ENCODE results near the gene PDZRN4. TPM values are rescaled to one million over a fixed set of nuclear protein-coding genes. Genes with fewer than 3 reads are reported as not detected.

The PDZRN4 gene
- total RNA-seq, 2 donors from 2014 or later: 0.35 to 3.5 TPM

- Histone ChIP-seq H3K9ac (ENCODE audit: low read depth in 2 of 2, low read length in 2 of 2) (no peak overlapping the region), H3K4me3 (no peak overlapping the region), H3K27me3 (no peaks in the 10 kb centered on the region), H3K27ac (no peak overlapping the region), H3K9me3 (no peaks in the 10 kb centered on the region), H3K4me1 (no peaks in the 10 kb centered on the region), H3K36me3 (no peaks in the 10 kb centered on the region)
- no peak for TF ChIP-seq CTCF (IDR thresholded peaks at IDR 0.05)
- intact Hi-C loops (cut with DNase I): no loop called here
- DNase-seq: no peak
Observed at GRCh38 chr12:41468341-41468740, 280.2 kb downstream of the PDZRN4 start.

- no peak overlapping the region for H3K9ac ChIP-seq (ENCODE audit: low read depth in 2 of 2, low read length in 2 of 2)
- no peak overlapping the region for H3K27ac ChIP-seq
- no peak for TF ChIP-seq CTCF (IDR thresholded peaks at IDR 0.05)
- H3K4me3 ChIP-seq: no peak overlapping the region
- no peaks in the 10 kb centered on the region for H3K27me3 ChIP-seq
- H3K36me3 ChIP-seq: no peaks in the 10 kb centered on the region
- intact Hi-C loops (cut with DNase I): no loop called here
- no peak for DNase-seq
- H3K9me3 ChIP-seq: no peaks in the 10 kb centered on the region
- no peaks in the 10 kb centered on the region for H3K4me1 ChIP-seq
Observed at GRCh38 chr12:41468756-41469155, 280.6 kb downstream of the PDZRN4 start.

DNA sequence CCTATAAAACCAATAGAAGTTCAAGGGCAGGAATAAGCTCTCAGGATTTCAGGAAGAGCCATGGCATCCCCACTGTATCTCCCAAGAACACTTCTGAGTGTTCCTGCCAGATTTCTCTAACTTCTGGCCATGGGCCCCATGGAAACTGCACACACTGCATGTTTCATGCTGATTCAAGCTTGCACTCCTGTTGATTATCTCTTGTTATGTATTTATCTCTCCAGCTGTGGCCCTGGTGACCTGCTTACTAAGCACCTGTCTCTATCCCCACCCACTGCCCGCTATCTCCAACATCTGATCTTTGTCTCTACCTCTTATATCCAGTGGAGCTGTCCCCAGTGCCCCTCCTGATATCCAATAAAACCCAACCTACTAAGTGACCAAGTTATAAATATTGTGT is 285.3 kb downstream of the PDZRN4 start:
- intact Hi-C loops (cut with DNase I): no loop called here

GRCh38 chr12:41474001-41474400 is 285.9 kb downstream of the PDZRN4 start:
- Histone ChIP-seq H3K4me3 (no peak overlapping the region), H3K9ac (ENCODE audit: low read depth in 2 of 2, low read length in 2 of 2) (no peak overlapping the region), H3K27ac (no peak overlapping the region), H3K36me3 (no peaks in the 10 kb centered on the region), H3K4me1 (no peaks in the 10 kb centered on the region), H3K9me3 (no peaks in the 10 kb centered on the region), H3K27me3 (no peaks in the 10 kb centered on the region)
- no peak for DNase-seq
- intact Hi-C loops (cut with DNase I): no loop called here
- no peak for TF ChIP-seq CTCF (IDR thresholded peaks at IDR 0.05)

More for the DNA sequence above, 285.3 kb downstream of the PDZRN4 start:
- H3K9me3 ChIP-seq: no peaks in the 10 kb centered on the region
- no peak overlapping the region for H3K4me3 ChIP-seq
- no peak for TF ChIP-seq CTCF (IDR thresholded peaks at IDR 0.05)
- H3K27ac ChIP-seq: no peak overlapping the region
- no peaks in the 10 kb centered on the region for H3K4me1 ChIP-seq
- H3K27me3 ChIP-seq: no peaks in the 10 kb centered on the region
- no peak overlapping the region for H3K9ac ChIP-seq (ENCODE audit: low read depth in 2 of 2, low read length in 2 of 2)
- H3K36me3 ChIP-seq: no peaks in the 10 kb centered on the region
- DNase-seq: no peak

GRCh38 chr12:41476499-41477439 is 288.6 kb downstream of the PDZRN4 start:
- Histone ChIP-seq H3K27me3 (no peaks in the 10 kb centered on the region), H3K9ac (ENCODE audit: low read depth in 2 of 2, low read length in 2 of 2) (no peak overlapping the region), H3K4me1 (no peaks in the 10 kb centered on the region), H3K36me3 (no peaks in the 10 kb centered on the region), H3K27ac (no peak overlapping the region), H3K4me3 (no peak overlapping the region), H3K9me3 (no peaks in the 10 kb centered on the region)
- DNase-seq: no peak
- intact Hi-C loops (cut with DNase I): no loop called here
- TF ChIP-seq CTCF (IDR thresholded peaks at IDR 0.05): no peak
